ENCODE results near the gene CCDC181.

DNA sequence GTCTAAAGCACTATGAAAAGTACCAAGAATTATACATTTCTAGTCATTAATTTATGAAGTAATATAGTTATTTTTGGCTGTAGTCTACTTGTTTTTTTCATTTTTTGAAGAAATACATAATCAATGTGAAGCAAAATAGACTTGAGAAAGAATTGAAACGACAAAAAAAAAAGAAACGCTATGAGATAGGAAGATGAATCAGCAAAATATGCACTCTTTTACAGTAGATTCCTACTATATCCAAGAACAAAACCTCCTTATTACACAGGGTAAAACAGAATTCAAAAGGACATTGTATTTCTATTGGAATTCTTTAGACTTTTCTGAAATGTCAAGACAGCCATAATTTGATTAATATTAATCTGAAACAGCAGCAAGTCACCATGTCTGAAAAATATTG is 25.6 kb upstream of the CCDC181 start:
- TF ChIP-seq JUND (IDR thresholded peaks at IDR 0.05; ENCODE audit: low read length) (no peak), CHD2 (IDR thresholded peaks at IDR 0.05; ENCODE audit: low read length) (no peak), EZH2 (IDR thresholded peaks at IDR 0.05; ENCODE audit: low read depth, low read length, severe bottlenecking) (no peak), TEAD4 (IDR thresholded peaks at IDR 0.05; ENCODE audit: low read depth, low read length) (no peak), POLR2AphosphoS5 (IDR thresholded peaks at IDR 0.05; ENCODE audit: low read depth, low read length) (no peak), FOSL1 (IDR thresholded peaks at IDR 0.05; ENCODE audit: insufficient read depth, low read depth, low read length) (no peak), SUZ12 (IDR thresholded peaks at IDR 0.05; ENCODE audit: low read length) (no peak)
- TF ChIP-seq, protein P1, sequence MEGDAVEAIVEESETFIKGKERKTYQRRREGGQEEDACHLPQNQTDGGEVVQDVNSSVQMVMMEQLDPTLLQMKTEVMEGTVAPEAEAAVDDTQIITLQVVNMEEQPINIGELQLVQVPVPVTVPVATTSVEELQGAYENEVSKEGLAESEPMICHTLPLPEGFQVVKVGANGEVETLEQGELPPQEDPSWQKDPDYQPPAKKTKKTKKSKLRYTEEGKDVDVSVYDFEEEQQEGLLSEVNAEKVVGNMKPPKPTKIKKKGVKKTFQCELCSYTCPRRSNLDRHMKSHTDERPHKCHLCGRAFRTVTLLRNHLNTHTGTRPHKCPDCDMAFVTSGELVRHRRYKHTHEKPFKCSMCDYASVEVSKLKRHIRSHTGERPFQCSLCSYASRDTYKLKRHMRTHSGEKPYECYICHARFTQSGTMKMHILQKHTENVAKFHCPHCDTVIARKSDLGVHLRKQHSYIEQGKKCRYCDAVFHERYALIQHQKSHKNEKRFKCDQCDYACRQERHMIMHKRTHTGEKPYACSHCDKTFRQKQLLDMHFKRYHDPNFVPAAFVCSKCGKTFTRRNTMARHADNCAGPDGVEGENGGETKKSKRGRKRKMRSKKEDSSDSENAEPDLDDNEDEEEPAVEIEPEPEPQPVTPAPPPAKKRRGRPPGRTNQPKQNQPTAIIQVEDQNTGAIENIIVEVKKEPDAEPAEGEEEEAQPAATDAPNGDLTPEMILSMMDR (IDR thresholded peaks at IDR 0.05; ENCODE audit: control extremely low read depth in 1 of 3, insufficient read depth in 1 of 3, low read depth in 1 of 3, low read length in 3 of 3), result no peak
